Testis (tissue), 3 donors: ENCODE measurements around the gene TDP2. TPM values are rescaled to one million over a fixed set of nuclear protein-coding genes. Genes with fewer than 3 reads are reported as not detected.
"Not testable (repeated sequence)": the region's sequence is repeated elsewhere in the genome, so short reads cannot be mapped to it uniquely, and the experiment has no call there.

ENCODE experiments used
- DNase-seq: peaks from one replicate; pipeline ENCODE4 v3.0.0-alpha.2; 2019
- H3K27ac ChIP-seq, 2 donors: fragments of 200-600 bp; sonication (generic); one replicate each; pipeline ENCODE4 v1.5.1; 2019
- H3K27me3 ChIP-seq: fragments of 200-600 bp; sonication (generic); one replicate; pipeline ENCODE4 v1.5.1; 2019
- H3K36me3 ChIP-seq: fragments of 200-600 bp; sonication (generic); one replicate; pipeline ENCODE4 v1.5.1; 2017; ENCODE audit warnings: low read depth; ENCODE audit errors: missing control alignments
- H3K4me1 ChIP-seq: fragments of 200-600 bp; sonication (generic); one replicate; pipeline ENCODE4 v1.5.1; 2019
- H3K4me3 ChIP-seq, 2 donors: fragments of 200-600 bp; sonication (generic); one replicate each; pipeline ENCODE4 v1.5.1; 2017 to 2019
- H3K9me3 ChIP-seq: fragments of 200-600 bp; sonication (generic); one replicate; pipeline ENCODE4 v1.5.1; 2017
- CTCF ChIP-seq, 3 experiments: fragments of 450-650 bp in 2 of 3; fragments of 200-600 bp in 1 of 3; sonication (generic) in 1 of 3; IDR thresholded peaks; one replicate each; pipeline ENCODE4 v1.5.1; 2016 to 2019; ENCODE audit warnings: antibody characterized with exemption in 3 of 3, mild to moderate bottlenecking in 2 of 3, moderate library complexity in 1 of 3
- POLR2A ChIP-seq: fragments of 450-650 bp; IDR thresholded peaks from one replicate; pipeline ENCODE4 v1.6.1; 2017; ENCODE audit warnings: antibody characterized with exemption, mild to moderate bottlenecking, moderate library complexity
- WGBS, 2 donors: methylation state at CpG; one replicate each; pipeline ENCODE4 v1.1.5; 2018; 5-methylcytosine and 5-hydroxymethylcytosine counted together
- intact Hi-C: fragments of 100-400 bp; cut with DNase I; formaldehyde crosslinking; loops from one replicate; pipeline ENCODE4 v1.15.1; 2023; ENCODE audit warnings: low total_unique reads
- polyA plus RNA-seq: library from polyadenylated mRNA; stranded (reverse); fragments of 350-450 nt; fragmentation: Illumina TruSeq; extraction: RNeasy Lipid Tissue Mini Kit (QIAGEN cat#74804); gene quantifications from one replicate; pipeline ENCODE4 v1.2.3, GENCODE V29; 2014; ENCODE audit warnings: low read depth, low replicate concordance; ENCODE audit not compliant: insufficient read depth
- total RNA-seq, 2 donors: library from RNA; depleted of rRNA; stranded (reverse); fragments of >200 nt; gene quantifications; one replicate each; pipeline ENCODE4 v1.2.3, GENCODE V29; 2016

The TDP2 gene
- total and polyA plus RNA-seq, 3 donors from 2014 or later = 37.2 to 46.0 (median 37.4) TPM

GRCh38 chr6:24648276-24648675 is 18.4 kb downstream of the TDP2 start:
- no peak overlapping the region for H3K4me3 ChIP-seq
- H3K36me3 ChIP-seq = no peaks in the 10 kb centered on the region
- TF ChIP-seq CTCF (IDR thresholded peaks at IDR 0.05) (no peak), POLR2A (no peak)
- H3K4me1 ChIP-seq = no peaks in the 10 kb centered on the region
- H3K9me3 ChIP-seq = no peaks in the 10 kb centered on the region
- H3K27me3 ChIP-seq = no peaks in the 10 kb centered on the region
- 89 to 95% methylated on average over 5 of the region's 5 CpGs for WGBS, 2 donors
- intact Hi-C loops = no loop called here
- no peak for DNase-seq
- no peak overlapping the region for H3K27ac ChIP-seq

- intact Hi-C loops = no loop called here
- Histone ChIP-seq H3K27ac (no peak overlapping the region), H3K4me3 (peak overlapping the region in 1 of 2 donors; percentile 57), H3K36me3 (no peaks in the 10 kb centered on the region), H3K4me1 (no peaks in the 10 kb centered on the region), H3K9me3 (no peaks in the 10 kb centered on the region), H3K27me3 (no peaks in the 10 kb centered on the region)
- DNase-seq = no peak
- 62 to 71% methylated on average over 8 of the region's 8 CpGs for WGBS, 2 donors
- TF ChIP-seq POLR2A (no peak), CTCF (IDR thresholded peaks at IDR 0.05) (no peak)
Observed at GRCh38 chr6:24646771-24647170, 19.9 kb downstream of the TDP2 start.

GRCh38 chr6:24644377-24644776 is 22.3 kb downstream of the TDP2 start:
- Histone ChIP-seq H3K27ac (no peak overlapping the region), H3K27me3 (no peaks in the 10 kb centered on the region), H3K4me1 (no peaks in the 10 kb centered on the region), H3K36me3 (no peaks in the 10 kb centered on the region), H3K9me3 (no peaks in the 10 kb centered on the region), H3K4me3 (no peak overlapping the region)
- 76 to 78% methylated on average over 4 of the region's 4 CpGs for WGBS, 2 donors
- TF ChIP-seq CTCF (IDR thresholded peaks at IDR 0.05) = no peak
- no peak for TF ChIP-seq POLR2A
- intact Hi-C loops = no loop called here
- no peak for DNase-seq

GRCh38 chr6:24643920-24644319 is 22.8 kb downstream of the TDP2 start:
- 54 to 85% methylated on average over 7 of the region's 7 CpGs for WGBS, 2 donors
- DNase-seq = no peak
- Histone ChIP-seq H3K4me1 (no peaks in the 10 kb centered on the region), H3K9me3 (no peaks in the 10 kb centered on the region), H3K36me3 (no peaks in the 10 kb centered on the region), H3K27ac (no peak overlapping the region), H3K4me3 (no peak overlapping the region), H3K27me3 (no peaks in the 10 kb centered on the region)
- no peak for TF ChIP-seq POLR2A
- no peak for TF ChIP-seq CTCF (IDR thresholded peaks at IDR 0.05)
- intact Hi-C loops = no loop called here

GRCh38 chr6:24642061-24642460 is 24.6 kb downstream of the TDP2 start:
- H3K36me3 ChIP-seq = no peaks in the 10 kb centered on the region
- H3K4me3 ChIP-seq = no peak overlapping the region
- no peaks in the 10 kb centered on the region for H3K27me3 ChIP-seq
- no peak for DNase-seq
- no peaks in the 10 kb centered on the region for H3K9me3 ChIP-seq
- no peak overlapping the region for H3K27ac ChIP-seq
- TF ChIP-seq CTCF (IDR thresholded peaks at IDR 0.05) (no peak), POLR2A (no peak)
- intact Hi-C loops = no loop called here
- H3K4me1 ChIP-seq = no peaks in the 10 kb centered on the region

GRCh38 chr6:24640631-24641030 is 26.1 kb downstream of the TDP2 start:
- H3K9me3 ChIP-seq, H3K4me1 ChIP-seq, H3K27me3 ChIP-seq, DNase-seq, H3K4me3 ChIP-seq, intact Hi-C loops, H3K36me3 ChIP-seq, H3K27ac ChIP-seq: not testable (repeated sequence)
- 93 to 94% methylated on average over 5 of the region's 5 CpGs for WGBS, 2 donors
